Ovary (tissue), 9 donors: ENCODE data around the gene TBC1D9B. TPM values are rescaled to one million over a fixed set of nuclear protein-coding genes. Genes with fewer than 3 reads are reported as not detected.

ENCODE experiments used
- DNase-seq, 5 donors: peaks; one replicate each; pipeline ENCODE4 v3.0.0-alpha.2; 2019 to 2020
- H3K27ac ChIP-seq, 2 donors: fragments of 200-600 bp; one replicate each; pipeline versions ENCODE4 v1.5.1 to v1.8.0; 2019 to 2022
- H3K27me3 ChIP-seq: fragments of 200-600 bp; one replicate; pipeline ENCODE4 v1.8.0; 2022
- H3K36me3 ChIP-seq: fragments of 200-600 bp; sonication (generic); one replicate; pipeline ENCODE4 v1.5.1; 2019
- H3K4me1 ChIP-seq: one replicate; pipeline ENCODE4 v1.8.1; 2013; ENCODE audit warnings: mild to moderate bottlenecking, moderate library complexity; ENCODE audit not compliant: insufficient read depth
- H3K4me3 ChIP-seq: fragments of 200-600 bp; sonication (generic); one replicate; pipeline ENCODE4 v1.5.1; 2017
- H3K9me3 ChIP-seq, 2 donors: fragments of 200-600 bp in 1 of 2; sonication (generic) in 1 of 2; one replicate each; pipeline versions ENCODE4 v1.5.1 to v1.8.1; 2013 to 2019; ENCODE audit warnings: mild to moderate bottlenecking in 1 of 2, moderate library complexity in 1 of 2
- EP300 ChIP-seq: sonication (generic); formaldehyde crosslinking; IDR thresholded peaks from one replicate; pipeline ENCODE4 v1.6.1; 2017; ENCODE audit warnings: antibody characterized with exemption
- POLR2A ChIP-seq: fragments of 450-650 bp; IDR thresholded peaks from one replicate; pipeline ENCODE4 v1.6.1; 2017; ENCODE audit warnings: antibody characterized with exemption, mild to moderate bottlenecking, moderate library complexity
- WGBS, 3 donors: extraction: QIAGEN DNeasy Blood & Tissue Kit in 1 of 3; methylation state at CpG; one replicate each; pipeline versions ENCODE4 v1.1.5 to v1.1.7; 2013 to 2017; 5-methylcytosine and 5-hydroxymethylcytosine counted together
- intact Hi-C, 4 donors: fragments of 100-400 bp; cut with DNase I; formaldehyde crosslinking; loops; one replicate each; pipeline versions ENCODE4 v1.11.0 to v1.15.1; 2022 to 2023
- polyA plus RNA-seq, 2 donors: library from polyadenylated mRNA; stranded (reverse); fragments of 200-250 nt in 1 of 2; fragments of 350-450 nt in 1 of 2; fragmentation: Illumina TruSeq in 1 of 2; extraction: RNeasy Lipid Tissue Mini Kit (QIAGEN cat#74804) in 1 of 2; gene quantifications; one replicate each; pipeline ENCODE4 v1.2.3, GENCODE V29; 2013 to 2014
- total RNA-seq, 7 donors: library from RNA; depleted of rRNA in 2 of 7; stranded (reverse); fragments of >200 nt in 2 of 7; fragmentation: NEBNext Ultra II Directional in 3 of 7; extraction: Animal tissue kit (Norgen Biotek cat#: 25700) in 3 of 7; gene quantifications; one replicate each; pipeline versions ENCODE4 v1.1.0 to v1.2.4, GENCODE V29; 2016 to 2023
- TF ChIP-seq, protein P1 (sequence below), 3 donors: fragments of 450-650 bp in 2 of 3; fragments of 200-600 bp in 1 of 3; IDR thresholded peaks; one replicate each; pipeline versions ENCODE4 v1.5.1 to v1.8.0; 2016 to 2022; ENCODE audit warnings: antibody characterized with exemption in 3 of 3, mild to moderate bottlenecking in 1 of 3
- donor health status: DM: no; HTN: no; CAD: no; lungs with moderate emphysema.
- donor health status: DM: no; HTN: no; CAD: no.
- donor health status: Bipolar disorder and iron deficiency.
- donor health status: DM: yes; HTN: yes; CAD: no.
- donor health status: DM: no; HTN: no; CAD: no.
- donor health status: DM: yes; HTN: yes; CAD: no.

Gene TBC1D9B
- total and polyA plus RNA-seq, 9 donors: 48.3 to 121 (median 86.5) TPM

DNA sequence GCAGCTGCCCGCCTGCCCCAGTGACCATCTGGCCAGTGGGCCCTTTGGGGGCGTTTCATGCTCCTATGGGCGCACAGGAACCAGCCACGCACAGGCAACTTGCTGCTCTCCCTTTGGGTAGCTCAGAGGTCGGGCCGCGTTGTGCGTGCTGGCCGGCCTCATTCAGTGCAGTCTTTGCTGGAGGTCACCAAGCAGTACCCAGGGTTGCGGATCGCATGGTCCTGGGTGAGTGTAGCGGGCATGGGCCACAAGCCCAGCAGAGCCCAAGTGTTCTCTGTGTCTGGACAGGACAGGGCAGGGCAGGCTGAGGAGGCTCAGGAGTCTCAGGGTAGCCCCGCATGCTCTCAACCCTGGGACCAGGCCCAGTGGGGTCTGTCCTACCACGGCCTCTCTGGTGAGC lies 39.2 kb downstream of the TBC1D9B start:
- TF ChIP-seq EP300 (no peak), POLR2A (no peak)
- TF ChIP-seq, protein P1, sequence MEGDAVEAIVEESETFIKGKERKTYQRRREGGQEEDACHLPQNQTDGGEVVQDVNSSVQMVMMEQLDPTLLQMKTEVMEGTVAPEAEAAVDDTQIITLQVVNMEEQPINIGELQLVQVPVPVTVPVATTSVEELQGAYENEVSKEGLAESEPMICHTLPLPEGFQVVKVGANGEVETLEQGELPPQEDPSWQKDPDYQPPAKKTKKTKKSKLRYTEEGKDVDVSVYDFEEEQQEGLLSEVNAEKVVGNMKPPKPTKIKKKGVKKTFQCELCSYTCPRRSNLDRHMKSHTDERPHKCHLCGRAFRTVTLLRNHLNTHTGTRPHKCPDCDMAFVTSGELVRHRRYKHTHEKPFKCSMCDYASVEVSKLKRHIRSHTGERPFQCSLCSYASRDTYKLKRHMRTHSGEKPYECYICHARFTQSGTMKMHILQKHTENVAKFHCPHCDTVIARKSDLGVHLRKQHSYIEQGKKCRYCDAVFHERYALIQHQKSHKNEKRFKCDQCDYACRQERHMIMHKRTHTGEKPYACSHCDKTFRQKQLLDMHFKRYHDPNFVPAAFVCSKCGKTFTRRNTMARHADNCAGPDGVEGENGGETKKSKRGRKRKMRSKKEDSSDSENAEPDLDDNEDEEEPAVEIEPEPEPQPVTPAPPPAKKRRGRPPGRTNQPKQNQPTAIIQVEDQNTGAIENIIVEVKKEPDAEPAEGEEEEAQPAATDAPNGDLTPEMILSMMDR (IDR thresholded peaks at IDR 0.05): no peak
- intact Hi-C loops: no loop called here
- Histone ChIP-seq H3K27ac (no peak overlapping the region), H3K9me3 (no peaks in the 10 kb centered on the region), H3K4me1 (no peaks in the 10 kb centered on the region), H3K4me3 (no peak overlapping the region), H3K36me3 (no peaks in the 10 kb centered on the region), H3K27me3 (no peaks in the 10 kb centered on the region)
- 95 to 97% (median 96%) methylated on average over 14 of the region's 14 CpGs for WGBS, 3 donors
- DNase-seq: no peak

GRCh38 chr5:179867476-179867875 lies 40.2 kb downstream of the TBC1D9B start:
- Histone ChIP-seq H3K27ac (no peak overlapping the region), H3K4me1 (no peaks in the 10 kb centered on the region), H3K36me3 (no peaks in the 10 kb centered on the region), H3K9me3 (no peaks in the 10 kb centered on the region), H3K27me3 (no peaks in the 10 kb centered on the region), H3K4me3 (no peak overlapping the region)
- no peak for TF ChIP-seq EP300
- TF ChIP-seq, protein P1 (IDR thresholded peaks at IDR 0.05): no peak
- TF ChIP-seq POLR2A: no peak
- intact Hi-C loops: no loop called here
- DNase-seq: no peak
- 82 to 87% (median 85%) methylated on average over 6 to 11 of the region's 11 CpGs for WGBS, 3 donors

DNA sequence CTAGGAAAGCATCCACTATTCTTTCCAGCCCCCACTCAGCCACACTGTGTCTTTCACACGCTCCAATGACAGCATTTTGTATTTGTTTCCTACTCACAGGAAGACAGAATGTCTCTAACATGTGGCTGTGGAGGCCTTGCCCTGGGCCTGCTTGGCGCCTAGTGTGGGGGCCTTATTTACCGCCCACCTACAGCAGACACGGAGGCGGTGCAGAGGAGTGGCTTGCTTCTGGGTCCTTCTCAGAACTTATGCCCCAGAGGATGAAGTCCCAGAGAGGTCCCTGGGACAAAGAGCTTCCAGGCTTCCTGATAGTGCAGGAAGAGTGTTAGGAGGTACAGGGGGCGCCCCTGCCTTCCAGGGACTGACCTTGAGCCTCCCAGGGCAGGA lies 40.6 kb downstream of the TBC1D9B start:
- Histone ChIP-seq H3K4me1 (no peaks in the 10 kb centered on the region), H3K4me3 (no peak overlapping the region), H3K27ac (no peak overlapping the region), H3K36me3 (no peaks in the 10 kb centered on the region), H3K9me3 (no peaks in the 10 kb centered on the region), H3K27me3 (no peaks in the 10 kb centered on the region)
- 77 to 79% (median 77%) methylated on average over 6 of the region's 6 CpGs for WGBS, 3 donors
- TF ChIP-seq, protein P1 (IDR thresholded peaks at IDR 0.05): no peak
- TF ChIP-seq EP300 (no peak), POLR2A (no peak)
- intact Hi-C loops: no loop called here
- DNase-seq: no peak

DNA sequence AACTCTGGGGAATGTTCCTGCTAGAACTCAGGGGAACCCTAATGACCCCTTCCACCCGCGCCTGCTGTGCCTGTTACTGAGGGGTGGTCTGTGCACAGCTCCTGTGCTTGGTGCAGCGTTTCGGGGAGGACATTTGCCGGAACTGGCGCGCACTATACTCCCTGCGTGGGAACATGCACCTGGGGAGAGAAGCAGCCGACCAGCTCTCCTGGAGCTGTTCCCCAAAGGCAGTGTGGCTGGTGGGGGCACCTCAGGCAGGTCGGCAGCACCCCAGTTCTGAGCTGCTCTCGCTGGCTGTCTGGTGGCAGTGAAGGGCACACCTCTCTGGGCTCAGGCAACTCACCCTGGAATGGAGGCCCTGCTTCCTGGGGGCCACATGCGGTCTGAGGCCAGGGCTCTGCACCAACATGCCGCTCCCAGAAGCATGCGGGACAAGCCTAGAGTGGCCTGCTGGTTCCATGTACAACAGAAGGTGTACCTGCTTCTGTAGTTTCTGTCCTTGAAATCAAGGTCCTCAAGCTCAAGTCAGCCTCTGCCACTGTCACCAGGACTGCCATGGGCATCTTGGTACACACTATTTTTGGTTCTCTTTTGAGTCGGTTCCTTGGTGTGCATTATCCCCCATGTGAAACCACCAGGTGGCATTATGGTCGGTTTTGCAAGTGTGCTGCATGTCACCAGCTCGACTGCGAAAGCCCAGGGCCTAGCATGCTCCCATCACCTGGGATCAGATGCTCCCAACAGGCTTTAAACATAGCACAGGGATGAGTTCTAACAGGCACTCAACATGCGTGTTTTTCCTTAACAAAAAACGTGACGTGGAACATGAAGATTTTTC lies 41.2 kb downstream of the TBC1D9B start:
- WGBS, 3 donors: 76 to 83% (median 78%) methylated on average over 19 to 21 of the region's 21 CpGs
- Histone ChIP-seq H3K27me3 (no peaks in the 10 kb centered on the region), H3K4me1 (no peaks in the 10 kb centered on the region), H3K9me3 (no peaks in the 10 kb centered on the region), H3K36me3 (no peaks in the 10 kb centered on the region), H3K4me3 (no peak overlapping the region), H3K27ac (no peak overlapping the region)
- no peak for DNase-seq
- intact Hi-C loops: no loop called here
- TF ChIP-seq POLR2A (no peak), EP300 (no peak)

DNA sequence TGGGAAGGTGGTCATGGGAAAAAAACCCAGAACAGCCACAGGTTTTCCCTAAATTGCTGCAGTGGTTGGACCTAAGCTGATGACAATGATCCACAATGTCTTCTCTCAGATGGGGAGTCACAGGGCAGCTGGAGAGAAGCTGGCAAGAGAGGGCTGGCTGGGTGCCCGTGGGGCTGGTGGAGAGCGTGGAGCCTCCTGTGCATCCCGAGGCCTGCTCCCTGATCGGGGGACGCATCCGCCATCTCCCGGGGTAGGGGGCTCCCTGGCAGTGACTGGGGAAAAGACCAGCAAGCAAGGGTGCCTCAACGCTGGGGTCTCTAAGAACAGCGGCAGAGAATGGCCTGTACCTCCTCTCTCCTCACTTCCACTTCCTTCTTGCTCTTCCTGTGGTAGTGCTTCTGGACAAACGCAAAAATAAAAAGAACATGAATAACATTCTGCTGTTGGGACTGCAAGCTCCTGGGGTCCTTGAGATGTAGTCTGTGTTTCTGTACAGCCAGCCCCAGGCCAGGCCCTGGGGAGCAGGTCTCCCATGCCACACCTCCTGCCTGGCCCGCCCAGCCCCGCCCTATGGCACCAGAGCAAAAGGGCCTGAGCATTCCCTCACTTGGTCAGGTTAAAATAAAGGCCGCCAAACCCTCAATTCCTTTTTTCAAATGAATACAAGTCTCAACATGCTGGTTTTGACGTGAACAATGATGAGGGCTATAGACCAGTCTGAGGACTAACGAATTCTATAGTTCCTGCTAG lies 42.0 kb downstream of the TBC1D9B start:
- Histone ChIP-seq H3K9me3 (no peaks in the 10 kb centered on the region), H3K27me3 (no peaks in the 10 kb centered on the region), H3K27ac (no peak overlapping the region), H3K4me3 (no peak overlapping the region), H3K36me3 (no peaks in the 10 kb centered on the region), H3K4me1 (no peaks in the 10 kb centered on the region)
- TF ChIP-seq, protein P1 (IDR thresholded peaks at IDR 0.05): no peak
- 84 to 89% (median 85%) methylated on average over 15 of the region's 15 CpGs for WGBS, 3 donors
- intact Hi-C loops: no loop called here
- DNase-seq: no peak
